ENCODE results near the gene MRPL24. TPM values are rescaled to one million over a fixed set of nuclear protein-coding genes. Genes with fewer than 3 reads are reported as not detected.

The MRPL24 gene
- total and polyA plus RNA-seq, 2 of the 13 experiments (the other 11 are each of a cell fraction or from before 2014, with no cell fraction given), result 38.1 to 42.9 TPM

DNA sequence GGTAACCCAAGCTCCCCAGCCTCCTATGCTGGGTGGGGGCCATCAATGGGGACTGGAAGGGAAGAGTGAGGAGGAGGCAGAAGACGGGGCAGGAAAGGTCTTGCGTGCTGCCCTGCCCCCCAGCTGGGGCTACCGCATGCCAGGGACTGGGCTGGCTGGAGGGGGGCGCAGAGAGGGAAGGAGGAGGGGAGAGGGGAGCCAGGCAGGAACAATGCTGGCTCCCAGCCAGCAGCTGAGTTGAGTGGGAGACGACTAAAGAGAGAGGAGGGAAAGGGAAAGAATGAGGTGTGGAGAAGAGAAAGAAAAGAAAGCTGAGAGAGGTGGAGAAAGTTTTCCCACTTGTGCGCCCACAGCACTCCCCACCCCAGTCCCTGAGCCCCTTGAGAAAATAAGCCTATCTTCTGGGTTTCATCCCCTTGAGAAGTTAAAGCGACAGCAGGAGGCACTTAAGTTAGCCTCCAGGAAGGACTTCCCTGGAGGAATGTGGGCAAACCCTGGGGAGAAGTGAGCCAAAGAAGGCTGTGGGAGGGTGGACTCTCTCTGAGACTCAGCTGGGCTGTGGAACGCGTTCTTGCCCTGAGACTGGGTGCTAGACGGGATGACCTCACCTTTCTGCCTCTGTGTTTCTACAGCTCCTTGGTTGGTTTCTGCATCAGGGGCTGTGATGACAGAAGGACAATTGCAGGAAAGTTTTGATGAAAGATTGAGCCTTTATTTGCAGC, 50.8 kb downstream of the MRPL24 start:
- no peaks in the 10 kb centered on the region for H3K36me3 ChIP-seq (replicated peaks in 1 of 2; ENCODE audit: control insufficient read depth in 1 of 2, insufficient read depth in 2 of 2, low read length in 2 of 2)
- BruUV-seq (replicated peaks), result no TSS peak
- ATAC-seq (no peak), DNase-seq (ENCODE audit: low spot score) (no peak), FAIRE-seq (no peak)
- ChIA-PET CTCF (ENCODE audit: low intra/inter-chr PET ratio, low total read pairs) (interaction anchor here (0.7 to 4.7 kb wide), 8 partner anchors 12 to 200 kb away, joined by 3 to 119 read pairs (median 8); partner anchors contain the start of genes CRABP2, ISG20L2 and METTL25B), POLR2A (interaction anchor here (1.0 to 2.5 kb wide), 8 partner anchors 13 to 170 kb away, joined by 3 to 22 read pairs (median 8); partner anchors contain the start of genes ISG20L2, METTL25B, NES and NTRK1)
- H3K27me3 ChIP-seq (ENCODE audit: control insufficient read depth in 1 of 2, insufficient read depth in 2 of 2, low read length in 2 of 2), result peaks cover 14 to 46% of the 10 kb centered on the region in 2 experiments; a peak in 4 of 5 replicates
- 32% methylated on average over 10 of the region's 10 CpGs for WGBS (ENCODE audit: low lambda C conversion rate)
- H3K4me2 ChIP-seq (ENCODE audit: low read depth, low read length), result peak overlapping the region; percentile 98
- no peaks in the 10 kb centered on the region for H4K20me1 ChIP-seq (ENCODE audit: insufficient read depth, low read length)
- no peaks in the 10 kb centered on the region for H3K9me3 ChIP-seq (ENCODE audit: low read length)
- in situ Hi-C loops (cut with HindIII; ENCODE audit: extremely low pct_ligation_motif_present, low pct_unique_long_range_greater_than_20kb) (loop anchor here (5.0 to 10.0 kb wide), 3 partner anchors 37 to 235 kb away; partner anchors contain the start of genes ISG20L2, LRRC71, METTL25B and NTRK1), intact Hi-C loops (cut with micrococcal nuclease; ENCODE audit: unreplicated experiment) (loop anchor here (1.0 kb wide), 3 partner anchors 16 to 200 kb away; no protein-coding TSS in a partner anchor)
- no peak overlapping the region for H3K9ac ChIP-seq (ENCODE audit: insufficient read depth, low read depth, low read length)
- peak; percentile 80 for TF ChIP-seq ZMYM3 (CRISPR knock-in tag; IDR thresholded peaks at IDR 0.05)
- TF ChIP-seq DMAP1 (CRISPR knock-in tag; IDR thresholded peaks at IDR 0.05), result no peak
- H3K4me3 ChIP-seq (replicated peaks in 1 of 3; ENCODE audit: insufficient read depth in 1 of 3, low read depth in 2 of 3, low read length in 3 of 3), result peak overlapping the region in 1 of 3 experiments; percentile 65; a peak in 1 of 6 replicates
- H3K27ac ChIP-seq (ENCODE audit: extremely low read length, insufficient read depth, low read length), result no peak overlapping the region
- H2AFZ ChIP-seq (ENCODE audit: low read length), result no peak overlapping the region
- H3K4me1 ChIP-seq (ENCODE audit: insufficient read depth, low read length), result peaks cover 40% of the 10 kb centered on the region
- H3K79me2 ChIP-seq (ENCODE audit: insufficient read depth, low read length), result no peaks in the 10 kb centered on the region

DNA sequence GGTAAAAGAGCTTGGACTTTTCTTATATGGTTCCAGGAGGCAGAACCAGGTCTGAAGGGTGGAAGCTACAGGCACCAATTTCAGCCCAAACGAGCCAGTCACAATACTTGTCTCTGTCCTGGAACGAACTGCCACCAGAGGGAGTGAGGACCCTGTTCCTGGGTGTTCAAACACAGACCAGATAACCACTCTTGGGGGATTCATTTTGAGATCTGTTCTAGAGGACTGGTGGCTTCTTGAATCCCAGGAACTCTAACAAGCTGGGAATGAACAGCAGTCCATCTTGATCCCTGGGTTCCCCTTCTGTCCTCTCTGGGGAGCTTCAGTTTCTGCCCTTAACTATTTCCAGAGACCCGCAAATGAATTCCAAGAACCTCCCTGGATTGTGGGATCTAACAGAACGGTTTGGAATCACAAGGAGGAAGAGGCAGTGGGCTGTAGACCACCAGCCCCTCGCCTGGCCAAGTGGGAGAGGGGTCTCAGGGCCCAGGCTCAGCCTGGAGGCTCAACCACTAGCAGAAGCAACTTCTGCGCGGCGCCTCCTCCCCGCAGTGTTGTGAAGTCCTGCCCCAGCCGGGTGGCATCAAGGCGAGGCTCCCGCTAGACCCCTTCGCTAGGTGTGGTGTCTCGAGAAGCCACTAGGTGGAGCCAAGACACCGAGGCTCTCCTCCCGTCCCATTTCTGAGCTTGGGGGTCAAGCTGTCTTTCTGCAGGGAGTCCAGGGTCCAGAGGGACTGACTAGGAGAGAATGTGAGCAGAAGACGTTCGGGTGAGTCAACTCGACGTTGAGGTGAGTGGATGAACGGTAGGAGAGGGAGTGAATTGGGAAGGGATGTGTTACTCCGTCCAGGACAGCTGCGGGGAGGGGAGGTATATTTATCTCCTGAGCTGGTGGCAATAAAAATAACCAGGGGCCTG, 51.6 kb downstream of the MRPL24 start:
- Histone ChIP-seq H3K27ac (ENCODE audit: extremely low read length, insufficient read depth, low read length) (no peak overlapping the region), H3K27me3 (ENCODE audit: control insufficient read depth in 1 of 2, insufficient read depth in 2 of 2, low read length in 2 of 2) (peaks cover 18 to 49% of the 10 kb centered on the region in 2 experiments; a peak in 4 of 5 replicates), H3K36me3 (replicated peaks in 1 of 2; ENCODE audit: control insufficient read depth in 1 of 2, insufficient read depth in 2 of 2, low read length in 2 of 2) (no peaks in the 10 kb centered on the region), H3K9me3 (ENCODE audit: low read length) (no peaks in the 10 kb centered on the region), H3K4me1 (ENCODE audit: insufficient read depth, low read length) (peaks cover 40% of the 10 kb centered on the region), H3K4me3 (replicated peaks in 1 of 3; ENCODE audit: insufficient read depth in 1 of 3, low read depth in 2 of 3, low read length in 3 of 3) (peak overlapping the region; percentile 41 to 65 (median 43); a peak in 5 of 6 replicates), H3K9ac (ENCODE audit: insufficient read depth, low read depth, low read length) (peak overlapping the region; percentile 18; the same call in 1 of the 2 replicates), H3K79me2 (ENCODE audit: insufficient read depth, low read length) (no peaks in the 10 kb centered on the region), H2AFZ (ENCODE audit: low read length) (peak overlapping the region; percentile 75), H4K20me1 (ENCODE audit: insufficient read depth, low read length) (no peaks in the 10 kb centered on the region), H3K4me2 (ENCODE audit: low read depth, low read length) (peak overlapping the region; percentile 98)
- WGBS (ENCODE audit: low lambda C conversion rate), result under 1% methylated on average over 22 of the region's 23 CpGs
- FAIRE-seq (peak; percentile 91), DNase-seq (ENCODE audit: low spot score) (peak; percentile 75), ATAC-seq (peak; percentile 93)
- ChIA-PET POLR2A (interaction anchor here (1.0 to 2.5 kb wide), 8 partner anchors 12 to 171 kb away, joined by 3 to 22 read pairs (median 8); partner anchors contain the start of genes ISG20L2, METTL25B, NES and NTRK1), CTCF (ENCODE audit: low intra/inter-chr PET ratio, low total read pairs) (interaction anchor here (0.7 to 4.7 kb wide), 9 partner anchors 11 to 200 kb away, joined by 3 to 119 read pairs (median 6); partner anchors contain the start of genes CRABP2, ISG20L2 and METTL25B)
- no TSS peak for BruUV-seq (replicated peaks)
- intact Hi-C loops (cut with micrococcal nuclease; ENCODE audit: unreplicated experiment), result loop anchor here (1.0 kb wide), 3 partner anchors 17 to 201 kb away; no protein-coding TSS in a partner anchor
- in situ Hi-C loops (cut with HindIII; ENCODE audit: extremely low pct_ligation_motif_present, low pct_unique_long_range_greater_than_20kb), result loop anchor here (5.0 kb wide), 1 partner anchor 38 kb away; the partner anchor contains the start of genes ISG20L2 and METTL25B
- TF ChIP-seq, protein P1, sequence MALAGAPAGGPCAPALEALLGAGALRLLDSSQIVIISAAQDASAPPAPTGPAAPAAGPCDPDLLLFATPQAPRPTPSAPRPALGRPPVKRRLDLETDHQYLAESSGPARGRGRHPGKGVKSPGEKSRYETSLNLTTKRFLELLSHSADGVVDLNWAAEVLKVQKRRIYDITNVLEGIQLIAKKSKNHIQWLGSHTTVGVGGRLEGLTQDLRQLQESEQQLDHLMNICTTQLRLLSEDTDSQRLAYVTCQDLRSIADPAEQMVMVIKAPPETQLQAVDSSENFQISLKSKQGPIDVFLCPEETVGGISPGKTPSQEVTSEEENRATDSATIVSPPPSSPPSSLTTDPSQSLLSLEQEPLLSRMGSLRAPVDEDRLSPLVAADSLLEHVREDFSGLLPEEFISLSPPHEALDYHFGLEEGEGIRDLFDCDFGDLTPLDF (CRISPR knock-in tag; IDR thresholded peaks at IDR 0.05), result no peak
- TF ChIP-seq, protein P2, sequence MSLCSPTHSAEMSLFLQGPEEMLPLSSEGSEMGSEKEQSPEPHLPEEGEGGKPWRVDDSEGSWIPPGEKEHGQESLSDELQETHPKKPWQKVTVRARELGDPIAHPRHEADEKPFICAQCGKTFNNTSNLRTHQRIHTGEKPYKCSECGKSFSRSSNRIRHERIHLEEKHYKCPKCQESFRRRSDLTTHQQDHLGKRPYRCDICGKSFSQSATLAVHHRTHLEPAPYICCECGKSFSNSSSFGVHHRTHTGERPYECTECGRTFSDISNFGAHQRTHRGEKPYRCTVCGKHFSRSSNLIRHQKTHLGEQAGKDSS (CRISPR knock-in tag; IDR thresholded peaks at IDR 0.05; ENCODE audit: borderline replicate concordance, low read depth), result no peak
- TF ChIP-seq PPARG (CRISPR knock-in tag; conservative IDR thresholded peaks at IDR 0.05) (no peak), EHMT2 (IDR thresholded peaks at IDR 0.05; ENCODE audit: borderline replicate concordance, low read depth, low read length) (no peak), CAMTA2 (CRISPR knock-in tag; IDR thresholded peaks at IDR 0.05; ENCODE audit: borderline replicate concordance) (no peak), ZNF766 (CRISPR knock-in tag; IDR thresholded peaks at IDR 0.05; ENCODE audit: borderline replicate concordance) (no peak), RAD51 (IDR thresholded peaks at IDR 0.05; ENCODE audit: borderline replicate concordance) (no peak), GFI1 (CRISPR knock-in tag; IDR thresholded peaks at IDR 0.05; ENCODE audit: borderline replicate concordance) (no peak)
- TF ChIP-seq, protein P3, sequence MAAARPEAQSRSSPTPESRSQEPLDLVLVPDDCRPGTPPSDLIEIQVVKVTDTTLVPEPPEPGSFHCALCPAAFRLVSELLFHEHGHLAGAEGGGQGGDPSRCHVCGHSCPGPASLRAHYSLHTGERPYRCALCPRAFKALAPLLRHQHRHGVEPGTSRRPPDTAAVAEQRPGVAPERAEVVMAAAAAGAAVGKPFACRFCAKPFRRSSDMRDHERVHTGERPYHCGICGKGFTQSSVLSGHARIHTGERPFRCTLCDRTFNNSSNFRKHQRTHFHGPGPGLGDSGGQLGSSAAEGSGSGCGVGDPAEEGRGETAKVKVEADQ (CRISPR knock-in tag; IDR thresholded peaks at IDR 0.05; ENCODE audit: borderline replicate concordance), result no peak

Measured in HepG2 (cell line).